Measurements from ENCODE around the gene SLC5A10.
A peak's percentile ranks its signal among the peaks of the same experiment; 100 is the strongest.
"Not testable (repeated sequence)": the region's sequence is repeated elsewhere in the genome, so short reads cannot be mapped to it uniquely, and the experiment has no call there.

SLC5A10 gene

DNA sequence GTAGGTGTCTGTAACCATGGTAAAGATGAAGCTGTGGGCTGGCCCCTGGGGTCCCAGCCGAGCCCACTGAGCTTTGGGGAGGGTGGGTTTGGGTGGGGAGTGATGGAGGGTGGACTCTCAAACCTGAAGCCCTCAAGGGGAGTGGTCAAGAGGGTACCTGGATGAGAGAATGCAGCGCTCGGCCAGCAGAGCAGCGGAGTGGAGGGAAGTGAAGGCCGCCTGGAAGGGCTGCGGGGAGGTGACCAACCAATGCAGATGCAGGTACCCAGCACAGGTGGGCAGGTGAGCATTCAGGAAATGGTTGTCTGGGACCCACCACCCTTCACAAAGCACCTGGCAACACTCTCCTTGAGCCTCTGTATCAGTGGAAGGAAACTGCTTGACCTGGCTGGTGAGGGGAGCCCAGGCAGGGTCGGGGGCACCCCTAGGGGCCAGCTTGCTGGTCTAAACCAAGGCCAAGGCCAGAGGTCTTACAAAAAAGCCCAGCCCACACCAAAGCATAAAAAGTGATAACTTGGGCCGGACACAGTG lies 3.4 kb upstream of the SLC5A10 start:
- DNase-seq = no peak

DNA sequence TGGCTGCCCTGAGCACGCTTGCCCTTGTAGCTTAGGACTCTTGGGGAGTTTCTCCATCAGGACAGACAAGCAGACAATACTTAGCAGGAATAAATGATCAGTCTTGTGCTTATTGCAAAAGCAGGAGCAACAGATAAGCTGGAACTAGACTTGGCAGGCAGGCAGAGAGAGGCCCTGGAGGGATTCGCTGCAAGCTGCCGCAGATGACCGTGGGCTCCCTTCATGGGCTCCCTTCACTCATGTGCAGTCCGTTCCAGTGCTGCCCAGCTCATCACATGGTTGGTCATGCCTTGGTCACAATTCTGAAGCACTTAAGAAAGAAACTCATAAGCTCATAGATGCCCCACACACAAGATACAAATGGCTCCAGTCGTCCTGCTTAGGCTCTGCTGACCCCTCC lies 2.4 kb upstream of the SLC5A10 start:
- DNase-seq = no peak

DNA sequence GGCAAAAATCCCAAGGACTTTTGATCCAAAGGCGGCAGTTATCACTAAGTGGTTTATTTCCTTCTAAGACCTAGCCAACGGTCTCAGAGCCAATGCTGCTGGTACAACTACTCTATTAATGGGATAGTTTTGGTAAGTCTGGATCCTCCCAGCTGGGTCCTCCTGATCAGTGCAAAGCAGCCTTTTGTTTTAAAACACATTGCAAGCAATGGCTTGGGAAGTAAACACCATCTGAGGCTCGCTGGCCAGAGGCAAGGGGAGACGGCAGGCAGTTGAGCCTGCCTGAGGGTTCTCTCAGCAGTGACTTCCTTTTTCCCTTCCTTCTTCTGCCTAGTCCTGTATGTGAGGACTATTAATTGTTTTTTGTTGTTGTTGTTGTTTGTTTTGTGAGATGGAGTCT lies 1.6 kb upstream of the SLC5A10 start:
- no peak for DNase-seq

DNA sequence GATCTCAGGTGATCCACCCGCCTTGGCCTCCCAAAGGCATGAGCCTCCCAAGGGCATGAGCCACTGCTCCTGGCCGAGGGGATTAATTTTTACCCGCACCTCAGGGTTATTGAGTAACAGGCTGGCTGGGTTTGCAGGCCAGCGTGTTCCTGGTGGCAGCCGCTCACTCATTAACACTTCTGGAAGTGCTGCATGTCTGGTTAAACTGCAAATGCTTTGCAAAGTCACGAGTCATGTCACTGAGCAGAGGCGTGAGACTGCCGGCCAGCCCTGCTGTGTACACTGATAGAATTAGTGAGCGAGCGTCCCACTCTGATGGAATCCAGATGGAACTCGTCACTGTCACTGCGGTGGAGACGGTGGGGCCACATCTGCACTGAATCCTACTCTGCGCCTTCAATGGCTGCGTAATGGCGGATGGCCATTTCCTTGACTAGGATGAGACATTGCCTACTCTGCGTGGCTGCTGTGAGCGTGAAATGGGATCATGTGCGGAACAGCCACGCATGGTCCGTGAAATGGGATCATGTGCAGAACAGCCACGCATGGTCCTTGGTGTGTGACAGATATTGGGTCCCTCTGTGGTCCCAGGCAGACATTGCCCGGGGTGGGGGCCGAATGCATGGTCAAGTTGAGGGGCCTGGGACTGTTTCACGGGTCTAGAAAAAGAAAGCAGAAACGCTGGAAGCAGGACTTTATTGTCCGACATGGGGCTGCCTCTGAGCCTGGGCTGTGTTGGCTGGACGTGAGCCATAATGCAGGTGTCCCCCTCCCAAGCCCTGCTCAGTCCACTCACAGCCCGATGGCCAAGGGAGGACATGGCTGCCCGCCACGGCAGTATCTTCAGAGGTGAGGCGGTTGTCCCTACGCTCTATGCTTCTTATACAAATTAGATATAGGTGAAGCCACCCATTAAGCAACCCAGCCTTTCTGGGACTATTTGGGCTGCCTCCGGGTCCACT lies 740 bp upstream of the SLC5A10 start:
- DNase-seq = no peak

DNA sequence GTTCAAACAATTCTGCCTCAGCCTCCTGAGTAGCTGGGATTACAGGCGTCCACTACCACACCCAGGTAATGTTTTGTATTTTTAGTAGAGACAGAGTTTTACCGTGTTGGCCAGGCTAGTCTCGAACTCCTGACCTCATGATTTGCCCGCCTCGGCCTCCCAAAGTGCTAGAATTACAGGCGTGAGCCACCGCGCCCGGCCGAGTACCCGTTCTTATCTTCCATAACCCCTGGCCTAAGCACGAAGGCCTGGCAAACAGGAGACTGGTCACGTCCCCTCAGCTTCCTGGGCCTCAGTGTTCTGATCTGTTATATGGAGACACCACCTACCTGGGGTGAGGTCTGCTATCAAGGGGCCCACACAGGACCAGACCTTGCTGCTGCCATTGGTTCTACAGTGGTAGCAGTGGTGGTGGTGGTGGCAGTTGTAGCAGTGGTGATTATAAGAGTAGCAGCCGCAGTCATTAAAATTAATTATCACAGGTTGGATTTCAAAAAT lies 1.3 kb downstream of the SLC5A10 start:
- DNase-seq = no peak

DNA sequence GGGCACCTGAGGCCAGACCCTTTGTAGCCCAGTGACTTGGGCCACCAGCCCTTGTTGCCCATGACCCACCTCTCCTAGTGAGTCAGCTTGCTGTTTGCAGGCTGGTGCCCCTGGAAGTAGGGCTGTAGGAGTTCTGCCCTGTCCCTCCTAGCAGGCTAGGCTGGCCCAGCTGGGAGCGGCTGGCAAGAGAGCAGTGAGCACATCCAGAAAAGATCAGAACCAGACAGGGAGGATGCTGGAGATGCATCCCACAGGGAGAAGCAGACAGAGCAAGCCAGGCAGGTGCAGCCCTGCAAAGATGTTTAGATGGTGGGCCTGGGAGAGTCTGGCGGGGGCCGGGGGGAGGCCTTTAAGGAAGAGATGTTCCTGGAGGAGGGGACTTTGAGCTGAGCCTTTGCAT lies 2.4 kb downstream of the SLC5A10 start:
- DNase-seq = no peak

DNA sequence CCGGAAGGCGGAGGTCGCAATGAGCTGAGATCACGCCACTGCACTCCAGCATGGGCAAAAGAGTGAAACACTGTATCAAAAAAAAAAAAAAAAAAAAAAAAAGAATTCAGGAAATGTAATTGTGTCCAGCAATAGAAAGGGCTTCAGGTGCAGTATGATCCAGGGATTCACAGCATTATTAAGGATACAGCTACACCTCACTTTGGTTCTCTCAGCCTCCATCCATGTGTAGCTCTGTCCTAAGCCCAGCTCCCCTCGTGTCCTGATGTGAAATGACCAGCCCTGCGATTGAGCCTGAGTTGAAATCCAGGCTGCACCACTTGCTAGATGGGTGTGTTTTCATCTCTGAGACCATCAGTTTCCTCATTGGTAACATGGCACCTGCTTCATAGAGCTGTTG lies 3.0 kb downstream of the SLC5A10 start:
- DNase-seq = no peak

DNA sequence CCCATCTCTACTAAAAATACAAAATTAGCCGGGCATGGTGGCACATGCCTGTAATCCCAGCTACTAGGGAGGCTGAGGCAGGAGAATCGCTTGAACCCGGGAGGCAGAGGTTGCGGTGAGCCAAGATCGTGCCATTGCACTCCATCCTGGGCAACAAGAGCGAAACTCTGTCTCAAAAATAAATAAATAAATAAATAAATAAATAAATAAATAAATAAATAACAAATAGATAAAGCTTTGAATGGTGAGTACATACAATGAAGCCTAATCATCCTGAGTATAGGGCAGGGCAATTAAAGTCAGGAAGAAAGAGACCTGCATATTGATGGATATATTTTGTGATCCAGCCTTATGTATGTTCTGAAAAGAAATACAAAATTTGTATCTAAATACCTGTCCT lies 4.1 kb downstream of the SLC5A10 start:
- DNase-seq = not testable (repeated sequence)

DNA sequence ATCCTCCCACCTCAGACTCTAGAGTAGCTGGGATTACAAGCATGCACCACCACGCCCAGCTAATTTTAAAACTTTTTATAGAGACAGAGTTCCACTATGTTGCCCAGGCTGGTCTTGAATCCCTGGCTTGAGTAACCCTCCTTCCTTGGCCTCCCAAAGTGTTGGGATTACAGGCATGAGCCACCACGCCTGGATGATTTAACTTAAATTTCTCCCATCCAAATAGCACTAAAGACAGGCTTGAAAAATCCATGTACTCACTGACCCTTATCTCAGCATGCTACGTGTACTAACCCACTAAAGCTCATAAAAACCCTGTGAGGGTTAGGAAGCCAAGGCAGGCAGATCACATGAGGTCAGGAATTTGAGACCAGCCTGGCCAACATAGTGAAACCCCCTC lies 4.6 kb downstream of the SLC5A10 start:
- DNase-seq = no peak

DNA sequence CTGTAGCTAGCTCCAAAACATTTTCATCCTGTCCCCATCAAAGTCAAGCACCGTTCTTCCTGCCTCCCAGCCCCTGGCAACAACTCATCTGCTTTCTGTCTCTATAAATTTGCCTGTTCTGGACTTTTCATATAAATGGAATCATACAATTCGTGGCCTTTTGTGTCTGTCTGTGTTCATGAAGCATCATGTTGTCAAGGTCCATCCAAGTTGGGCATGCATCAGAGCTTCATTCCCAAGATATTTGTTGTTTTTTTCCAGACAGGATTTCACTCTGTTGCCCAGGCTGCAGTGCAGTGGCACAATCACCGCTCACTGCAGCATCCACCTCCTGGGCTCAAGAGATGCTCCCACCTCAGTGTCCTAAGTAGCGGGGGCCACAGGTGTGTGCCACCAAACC lies 5.9 kb downstream of the SLC5A10 start:
- DNase-seq = no peak

DNA sequence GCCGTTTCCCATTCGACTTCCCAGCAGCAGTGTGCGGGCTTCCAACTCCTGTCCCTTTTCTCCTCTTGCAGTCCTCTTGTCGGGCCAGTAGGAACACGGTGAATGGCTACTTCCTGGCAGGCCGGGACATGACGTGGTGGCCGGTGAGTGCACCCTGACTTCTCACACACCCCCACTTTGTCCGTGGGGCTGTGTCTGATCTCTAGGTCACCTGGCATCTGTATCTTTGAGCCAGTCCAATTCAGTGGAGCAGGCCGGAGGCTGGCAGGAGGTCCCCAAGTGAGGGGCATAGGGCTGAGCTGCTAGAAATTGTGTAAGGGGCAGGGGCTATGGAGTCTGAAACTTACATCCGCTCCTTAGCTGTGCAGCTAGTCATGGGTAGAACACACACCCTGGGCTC lies 6.6 kb downstream of the SLC5A10 start:
- no peak for DNase-seq

DNA sequence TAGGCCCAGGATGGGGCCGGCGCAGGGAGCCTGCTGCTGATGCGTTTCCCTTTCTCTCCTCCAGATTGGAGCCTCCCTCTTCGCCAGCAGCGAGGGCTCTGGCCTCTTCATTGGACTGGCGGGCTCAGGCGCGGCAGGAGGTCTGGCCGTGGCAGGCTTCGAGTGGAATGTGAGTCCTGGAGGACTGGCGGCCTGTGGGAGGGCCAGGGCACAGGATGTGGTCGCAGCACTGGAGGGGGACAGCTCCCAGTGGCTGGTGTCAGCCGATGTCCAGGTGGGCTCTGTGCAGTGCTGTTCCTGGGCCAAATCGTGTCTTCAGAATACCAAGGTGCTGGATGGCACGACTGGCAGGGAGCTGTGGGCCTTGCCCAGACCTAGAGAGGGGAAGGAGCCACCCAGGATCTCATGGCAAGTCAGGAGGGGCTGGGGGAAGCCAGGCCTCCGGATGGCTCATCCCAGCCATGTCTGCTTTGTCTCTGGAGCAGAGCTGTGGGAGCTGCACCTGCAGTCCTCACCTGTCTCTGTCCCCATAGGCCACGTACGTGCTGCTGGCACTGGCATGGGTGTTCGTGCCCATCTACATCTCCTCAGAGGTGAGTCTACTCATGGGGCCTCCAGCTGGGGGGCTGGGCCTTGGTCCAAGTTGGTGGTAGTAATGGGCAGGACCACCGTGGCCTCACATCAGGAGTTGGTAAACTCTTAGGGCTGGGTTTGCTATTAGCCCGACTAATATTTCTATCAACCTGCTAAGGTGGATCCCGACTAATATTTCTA lies 7.3 kb downstream of the SLC5A10 start:
- no peak for DNase-seq

DNA sequence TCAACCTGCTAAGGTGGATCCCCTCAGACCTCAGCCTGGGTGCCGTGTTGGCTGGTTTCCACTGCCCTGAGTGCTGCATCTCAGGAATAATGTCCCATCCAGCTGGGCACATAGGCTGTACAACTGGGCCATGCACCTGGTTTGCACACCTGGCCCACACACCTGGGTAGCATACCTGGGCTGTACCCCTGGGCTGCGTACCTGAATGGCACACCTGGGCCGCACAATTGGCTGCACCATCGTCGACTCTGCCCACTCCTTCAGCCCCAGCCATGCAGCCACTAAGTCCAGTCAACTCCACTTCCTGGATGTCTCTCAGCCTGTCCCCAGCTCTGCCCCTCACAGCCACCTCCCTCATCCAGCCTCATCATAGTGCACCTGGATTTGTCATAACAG lies 7.9 kb downstream of the SLC5A10 start:
- no peak for DNase-seq

DNA sequence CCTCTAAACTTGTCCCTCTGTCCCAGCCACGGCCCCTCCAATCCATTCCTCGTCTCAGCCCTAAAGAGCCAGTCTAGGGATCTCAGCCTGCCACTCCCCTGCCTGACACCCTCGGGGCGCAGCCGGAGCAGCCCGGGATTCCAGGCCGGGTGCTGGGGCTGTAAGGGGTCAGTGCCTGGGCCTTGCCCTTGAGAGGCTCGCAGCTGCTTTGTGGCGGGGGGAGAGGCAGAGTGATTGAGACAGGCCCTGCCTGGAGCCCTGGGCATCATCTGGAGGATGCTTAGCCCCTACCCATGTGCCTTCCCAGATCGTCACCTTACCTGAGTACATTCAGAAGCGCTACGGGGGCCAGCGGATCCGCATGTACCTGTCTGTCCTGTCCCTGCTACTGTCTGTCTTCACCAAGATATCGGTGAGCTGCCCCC lies 8.3 kb downstream of the SLC5A10 start:
- DNase-seq = no peak

DNA sequence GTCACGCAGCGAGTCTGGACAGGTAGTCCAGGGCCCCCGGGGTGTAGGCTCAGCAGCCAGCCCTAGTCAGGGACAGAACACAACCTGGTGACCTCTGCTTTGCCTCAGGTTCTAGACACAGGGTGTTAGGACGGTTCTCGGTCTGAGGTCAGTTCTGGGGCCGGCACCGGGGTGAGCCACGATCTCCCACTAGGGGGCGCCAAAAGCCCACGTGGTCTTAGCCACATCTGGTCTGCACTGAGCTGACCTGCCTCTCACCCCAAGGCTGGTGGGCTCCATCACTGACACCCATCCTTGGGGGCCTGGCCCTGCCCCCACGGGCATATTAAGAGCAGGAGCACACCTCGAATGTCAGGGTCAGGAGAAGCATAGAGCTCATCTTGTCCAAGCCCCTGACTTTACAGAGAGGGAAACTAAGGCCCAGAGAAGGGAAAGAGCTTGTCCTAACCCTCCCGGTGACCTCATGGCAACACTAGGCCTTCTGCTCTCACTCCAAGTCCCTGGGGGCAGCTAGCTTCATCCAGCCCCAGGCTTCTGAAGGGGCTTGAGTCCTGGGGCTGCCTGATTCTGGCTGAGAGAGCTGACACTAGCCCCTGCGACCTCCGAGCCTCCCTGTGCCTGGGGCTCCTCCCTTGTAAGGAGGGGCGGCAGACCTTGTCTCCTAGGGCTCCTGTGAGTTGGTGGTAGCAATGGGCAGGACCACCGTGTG lies 9.0 kb downstream of the SLC5A10 start:
- DNase-seq = peak in 10 of 14 donors; percentile 7 to 72 (median 30)

DNA sequence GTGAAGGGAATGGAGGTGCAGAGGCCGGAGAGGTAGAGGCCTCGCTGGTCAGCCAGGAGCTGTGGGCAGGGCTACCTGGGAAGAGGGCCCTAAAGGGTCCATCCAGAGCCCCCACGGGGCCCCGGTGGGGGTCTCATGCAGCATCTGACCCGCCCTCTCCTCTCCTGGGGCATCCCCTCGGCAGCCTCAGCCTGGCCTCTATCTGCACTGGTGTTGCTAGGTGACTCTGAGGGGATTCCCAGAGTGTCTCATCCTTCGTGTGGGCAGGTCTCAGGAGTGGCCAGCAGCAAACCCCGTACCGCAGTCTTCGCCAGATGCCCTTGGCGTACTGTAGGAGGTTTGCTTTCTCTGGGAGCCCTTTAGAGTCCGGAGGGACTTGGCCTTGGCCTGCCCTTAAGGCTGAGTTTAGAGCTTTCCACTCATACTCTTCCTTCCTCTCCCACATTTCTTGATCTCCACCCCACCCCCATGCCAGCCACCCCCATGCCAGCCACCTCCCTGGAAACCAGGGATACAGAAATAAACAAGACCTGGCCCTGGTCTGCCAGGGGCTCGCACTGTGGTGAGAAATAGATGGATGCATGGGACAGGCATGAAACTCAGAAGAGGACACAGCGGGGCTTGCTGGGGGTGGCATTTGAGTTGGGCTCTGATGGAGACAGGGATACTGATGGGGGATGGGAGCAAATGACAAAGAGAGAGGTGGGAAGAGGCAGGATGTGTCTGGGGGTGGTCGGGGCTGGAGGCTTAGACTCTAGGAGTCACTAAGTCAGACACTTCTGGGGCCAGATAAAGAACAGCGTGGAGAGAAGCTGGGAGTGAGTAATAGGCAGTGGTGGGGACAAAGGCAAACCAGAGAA lies 9.9 kb downstream of the SLC5A10 start:
- no peak for DNase-seq

DNA sequence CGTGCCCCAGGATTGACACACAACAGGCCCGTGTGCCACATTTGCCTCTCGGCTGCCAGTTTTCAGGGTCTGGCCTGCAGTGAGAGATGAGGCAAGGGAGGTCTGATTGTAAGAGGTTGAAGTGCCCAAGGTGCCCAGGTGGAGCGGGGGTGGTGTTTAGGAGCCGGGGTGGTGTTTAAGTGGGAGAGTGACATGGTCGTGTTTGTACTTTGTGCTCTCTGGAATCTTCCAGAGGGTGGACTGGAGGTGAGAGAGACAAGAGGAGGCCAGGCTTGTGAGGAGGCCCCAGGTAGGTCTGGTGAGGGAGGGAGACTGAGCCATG lies 10.5 kb downstream of the SLC5A10 start:
- no peak for DNase-seq

DNA sequence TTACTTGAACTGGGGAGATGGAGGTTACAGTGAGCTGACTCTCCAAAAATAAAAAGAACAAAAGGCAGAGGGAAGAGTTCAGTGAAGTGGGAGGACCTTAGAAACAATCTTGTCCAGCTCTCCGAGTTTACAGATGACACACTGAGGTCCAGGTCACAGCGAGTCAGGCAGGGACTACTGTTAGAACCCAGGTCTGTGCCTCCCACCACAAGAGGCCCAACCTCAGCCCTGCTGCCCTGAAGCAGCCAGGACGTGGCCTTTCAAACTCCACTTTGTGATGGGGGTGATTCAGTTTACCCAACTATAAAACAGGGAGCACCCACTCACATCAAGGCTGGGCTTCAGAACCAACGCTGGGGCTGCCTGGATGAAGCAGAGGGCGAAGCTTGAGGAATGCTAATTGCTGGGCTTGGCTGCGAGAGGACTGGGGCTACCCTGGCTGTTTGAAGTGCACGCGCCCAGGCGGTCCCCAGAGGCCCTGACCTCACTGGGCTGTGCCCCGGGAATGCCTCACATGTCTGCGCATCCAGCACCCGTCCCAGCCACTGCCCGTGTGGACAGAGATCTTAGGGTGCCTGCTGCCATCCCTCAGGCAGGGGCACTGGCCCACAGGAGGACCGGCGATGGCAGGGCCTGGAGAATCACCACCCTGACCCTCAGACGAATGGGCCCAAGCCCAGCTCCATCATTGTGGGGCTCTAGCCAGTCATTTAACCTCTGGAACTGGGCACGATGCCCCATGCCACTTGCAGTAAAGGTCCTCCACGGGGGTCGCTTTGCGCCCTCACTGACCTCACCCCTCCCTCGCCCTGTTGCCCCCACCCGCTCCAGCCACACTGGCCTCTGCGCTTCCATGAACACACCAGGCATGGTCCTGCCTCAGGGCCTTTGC lies 11.4 kb downstream of the SLC5A10 start:
- DNase-seq = no peak

DNA sequence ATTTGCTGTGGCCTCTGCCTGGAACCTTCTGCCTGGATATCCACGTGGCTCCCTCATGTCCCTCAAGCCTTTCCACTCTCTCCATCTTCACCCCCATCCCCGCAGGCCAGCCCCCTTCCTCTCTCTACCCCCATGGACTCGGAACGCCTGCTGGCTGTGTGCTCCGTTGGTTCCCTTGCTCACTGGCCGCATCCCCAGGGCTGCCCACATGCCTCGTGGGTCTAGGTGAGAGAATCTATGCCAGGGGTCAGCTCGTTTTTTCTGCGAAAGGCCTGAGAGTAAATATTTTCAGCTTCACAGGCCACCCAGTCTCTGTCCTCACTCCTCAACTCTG lies 12.0 kb downstream of the SLC5A10 start:
- no peak for DNase-seq

DNA sequence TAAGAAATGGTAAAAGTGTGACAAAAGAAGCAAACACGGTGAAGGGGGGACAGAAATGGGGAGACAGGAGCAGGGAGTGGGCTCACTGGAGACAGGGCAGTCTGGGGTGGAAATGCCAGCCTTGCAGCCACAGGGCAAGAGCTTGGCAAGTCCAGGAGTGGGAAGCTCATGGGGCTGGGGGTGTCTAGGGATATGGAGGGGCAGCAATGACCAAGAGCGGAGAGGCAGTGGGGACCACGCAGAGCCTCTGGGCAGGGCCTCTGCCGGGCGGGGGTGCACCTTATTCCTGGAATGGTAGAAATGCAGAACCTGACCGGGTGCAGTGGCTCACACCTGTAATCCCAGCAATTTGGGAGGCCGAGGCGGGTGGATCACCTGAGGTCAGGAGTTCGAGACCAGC lies 12.6 kb downstream of the SLC5A10 start:
- no peak for DNase-seq

Data from C1 segment of cervical spinal cord (tissue), 14 donors.